Cerebellar nuclear complex (tissue), 1 donor: ENCODE data around the gene TRANK1.
A peak's percentile ranks its signal among the peaks of the same experiment; 100 is the strongest.
"Not testable (repeated sequence)": the region's sequence is repeated elsewhere in the genome, so short reads cannot be mapped to it uniquely, and the experiment has no call there.

ENCODE experiments used
- DNase-seq, 2 experiments: peaks; one replicate each; lab custom pipeline; 2025; lab: John Stamatoyannopoulos, UW

TRANK1 gene

DNA sequence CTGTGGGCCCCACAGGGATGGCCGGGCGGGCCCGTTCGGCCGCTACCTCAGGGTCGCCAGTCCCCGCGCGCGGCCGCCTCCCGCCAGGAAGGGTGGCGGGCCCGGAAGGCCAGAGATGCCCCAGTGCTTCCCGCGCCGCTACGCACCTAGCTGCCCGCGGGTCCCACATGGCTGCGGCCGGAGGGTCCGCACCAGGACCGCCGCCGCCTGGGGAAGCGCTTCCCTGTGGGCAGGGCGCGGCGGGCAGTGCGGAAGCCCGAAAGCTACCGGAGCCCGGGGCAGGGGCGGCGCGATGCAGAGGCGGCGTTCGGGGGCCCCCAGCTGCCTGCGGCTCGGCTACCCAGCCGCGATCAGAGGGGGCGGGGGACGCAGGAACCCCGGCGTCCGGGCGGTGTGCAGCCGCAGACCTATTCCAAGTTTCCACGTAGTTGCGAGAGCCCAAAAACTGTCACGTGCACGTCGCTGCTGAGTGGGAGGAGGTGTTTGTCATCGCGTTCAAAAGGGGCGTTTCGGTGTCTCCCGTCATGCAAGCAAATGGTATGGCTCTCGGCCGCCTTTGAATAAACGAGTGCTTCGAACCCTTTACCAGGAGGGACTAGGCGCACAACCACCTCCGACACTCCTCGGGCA, at the start of gene TRANK1:
TRANK1 (minus strand) TSS at position 414 of the 630 bp plus-strand sequence; CDS start at position 169, 245 bp downstream.
- peak in 1 of 2 experiments; percentile 2 for DNase-seq

DNA sequence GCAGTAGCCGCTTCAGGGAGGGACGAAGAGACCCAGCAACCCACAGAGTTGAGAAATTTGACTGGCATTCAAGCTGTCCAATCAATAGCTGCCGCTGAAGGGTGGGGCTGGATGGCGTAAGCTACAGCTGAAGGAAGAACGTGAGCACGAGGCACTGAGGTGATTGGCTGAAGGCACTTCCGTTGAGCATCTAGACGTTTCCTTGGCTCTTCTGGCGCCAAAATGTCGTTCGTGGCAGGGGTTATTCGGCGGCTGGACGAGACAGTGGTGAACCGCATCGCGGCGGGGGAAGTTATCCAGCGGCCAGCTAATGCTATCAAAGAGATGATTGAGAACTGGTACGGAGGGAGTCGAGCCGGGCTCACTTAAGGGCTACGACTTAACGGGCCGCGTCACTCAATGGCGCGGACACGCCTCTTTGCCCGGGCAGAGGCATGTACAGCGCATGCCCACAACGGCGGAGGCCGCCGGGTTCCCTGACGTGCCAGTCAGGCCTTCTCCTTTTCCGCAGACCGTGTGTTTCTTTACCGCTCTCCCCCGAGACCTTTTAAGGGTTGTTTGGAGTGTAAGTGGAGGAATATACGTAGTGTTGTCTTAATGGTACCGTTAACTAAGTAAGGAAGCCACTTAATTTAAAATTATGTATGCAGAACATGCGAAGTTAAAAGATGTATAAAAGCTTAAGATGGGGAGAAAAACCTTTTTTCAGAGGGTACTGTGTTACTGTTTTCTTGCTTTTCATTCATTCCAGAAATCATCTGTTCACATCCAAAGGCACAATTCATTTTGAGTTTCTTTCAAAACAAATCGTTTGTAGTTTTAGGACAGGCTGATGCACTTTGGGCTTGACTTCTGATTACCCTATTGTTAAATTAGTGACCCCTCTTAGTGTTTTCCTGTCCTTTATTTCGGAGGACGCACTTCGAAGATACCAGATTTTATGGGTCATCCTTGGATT, 48.8 kb upstream of the TRANK1 start, which contains the start of gene MLH1:
MLH1 (plus strand) TSS at position 193 of the 958 bp plus-strand sequence; CDS start at position 223, 30 bp downstream.
- no peak for DNase-seq

DNA sequence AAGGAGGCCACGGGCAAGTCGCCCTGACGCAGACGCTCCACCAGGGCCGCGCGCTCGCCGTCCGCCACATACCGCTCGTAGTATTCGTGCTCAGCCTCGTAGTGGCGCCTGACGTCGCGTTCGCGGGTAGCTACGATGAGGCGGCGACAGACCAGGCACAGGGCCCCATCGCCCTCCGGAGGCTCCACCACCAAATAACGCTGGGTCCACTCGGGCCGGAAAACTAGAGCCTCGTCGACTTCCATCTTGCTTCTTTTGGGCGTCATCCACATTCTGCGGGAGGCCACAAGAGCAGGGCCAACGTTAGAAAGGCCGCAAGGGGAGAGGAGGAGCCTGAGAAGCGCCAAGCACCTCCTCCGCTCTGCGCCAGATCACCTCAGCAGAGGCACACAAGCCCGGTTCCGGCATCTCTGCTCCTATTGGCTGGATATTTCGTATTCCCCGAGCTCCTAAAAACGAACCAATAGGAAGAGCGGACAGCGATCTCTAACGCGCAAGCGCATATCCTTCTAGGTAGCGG, 48.0 kb upstream of the TRANK1 start, which contains the start of gene EPM2AIP1:
EPM2AIP1 (minus strand) TSS at position 326 of the 520 bp plus-strand sequence; CDS start at position 272, 54 bp downstream.
- DNase-seq = no peak

DNA sequence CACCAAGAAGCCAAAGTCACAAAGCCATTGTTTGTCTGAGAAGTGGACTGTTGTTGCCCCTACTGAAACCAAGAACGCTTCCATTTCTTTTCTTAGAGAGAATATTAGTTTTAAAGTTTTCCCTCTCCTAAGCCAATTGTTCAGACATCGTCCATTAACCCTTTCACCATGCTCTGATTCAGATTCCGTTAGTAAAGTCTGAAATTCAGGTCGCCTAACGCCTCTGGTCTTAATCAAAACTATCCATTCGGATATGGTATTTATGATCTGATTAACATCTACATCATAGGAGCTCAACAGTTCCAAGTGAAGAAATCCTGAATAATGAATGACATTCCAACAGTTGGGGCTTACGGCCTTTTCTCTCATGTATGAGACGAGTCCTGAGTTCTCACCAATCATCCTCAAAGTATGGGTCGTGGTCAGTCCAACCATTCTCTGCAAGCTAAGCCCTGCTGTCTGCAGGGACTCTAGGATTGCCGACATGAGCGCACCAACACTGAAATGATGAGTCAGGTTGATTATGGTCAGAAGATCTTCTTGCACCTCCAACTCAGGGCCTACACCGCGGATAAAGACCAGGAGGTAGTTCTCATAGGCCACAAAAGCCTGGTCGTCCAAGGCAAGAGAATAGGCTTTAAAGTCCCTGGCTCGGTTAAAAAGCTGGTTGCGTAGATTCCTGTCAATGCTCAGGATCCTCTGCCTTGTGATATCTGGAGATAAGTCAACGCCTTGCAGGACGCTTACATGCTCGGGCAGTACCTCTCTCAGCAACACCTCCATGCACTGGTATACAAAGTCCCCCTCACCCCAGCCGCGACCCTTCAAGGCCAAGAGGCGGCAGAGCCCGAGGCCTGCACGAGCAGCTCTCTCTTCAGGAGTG, 47.3 kb upstream of the TRANK1 start:
- no peak for DNase-seq

DNA sequence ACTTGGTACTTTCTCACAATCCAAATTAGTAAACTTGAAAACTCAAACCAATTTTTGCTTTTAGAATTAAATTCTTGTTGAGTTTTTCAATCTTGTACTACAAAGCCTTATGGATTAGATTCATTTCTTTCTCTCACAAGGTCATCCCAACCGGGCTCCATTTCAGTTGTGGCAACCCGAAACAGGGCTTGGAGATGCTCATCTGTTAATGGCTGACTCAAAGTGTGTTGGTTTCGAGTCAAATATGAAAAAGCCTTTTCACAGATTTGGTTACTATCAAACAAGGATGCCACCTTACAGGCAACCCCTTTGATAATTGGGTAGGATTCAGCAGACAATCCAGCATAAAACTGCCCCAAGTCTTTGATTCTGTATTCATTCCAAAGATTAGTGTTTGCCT, 46.3 kb upstream of the TRANK1 start:
- DNase-seq = no peak

DNA sequence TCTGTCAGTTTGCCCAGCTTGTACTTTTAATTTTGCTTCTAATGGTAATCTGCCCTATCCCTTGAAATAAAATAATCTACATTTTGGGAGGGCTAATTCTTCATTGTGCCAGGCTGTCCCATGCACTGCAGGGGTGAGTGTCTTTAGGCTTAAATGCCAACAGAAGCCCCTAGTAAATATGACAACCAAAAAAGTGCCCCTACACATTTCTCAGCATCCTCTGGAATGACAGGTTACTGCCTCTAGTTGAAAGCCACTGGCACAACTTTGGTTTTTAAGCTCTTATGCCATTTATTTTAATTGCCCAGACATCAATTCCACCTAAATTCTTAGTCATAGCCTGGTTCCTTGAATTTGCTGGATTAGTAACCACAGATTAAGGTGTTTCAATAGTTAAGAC, 44.7 kb upstream of the TRANK1 start:
- DNase-seq = no peak

DNA sequence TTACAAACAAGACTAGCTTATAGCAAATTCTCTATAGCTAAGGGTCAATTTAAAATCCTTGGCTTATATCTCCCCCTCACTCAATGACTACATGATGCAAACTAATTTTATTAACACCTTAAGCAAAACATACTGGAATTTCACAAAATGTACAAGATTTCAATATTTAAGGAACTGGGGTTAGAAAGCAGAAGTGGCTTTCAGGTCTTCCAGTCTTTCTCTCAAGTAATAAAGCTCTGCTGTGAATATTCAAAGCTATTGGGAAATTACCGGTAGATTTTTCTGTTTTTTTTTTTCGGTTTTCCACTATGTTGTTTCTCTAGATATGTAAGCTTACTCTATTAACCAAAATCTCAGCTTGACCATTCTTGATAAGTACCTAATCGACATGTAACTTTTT, 44.2 kb upstream of the TRANK1 start:
- DNase-seq = no peak

DNA sequence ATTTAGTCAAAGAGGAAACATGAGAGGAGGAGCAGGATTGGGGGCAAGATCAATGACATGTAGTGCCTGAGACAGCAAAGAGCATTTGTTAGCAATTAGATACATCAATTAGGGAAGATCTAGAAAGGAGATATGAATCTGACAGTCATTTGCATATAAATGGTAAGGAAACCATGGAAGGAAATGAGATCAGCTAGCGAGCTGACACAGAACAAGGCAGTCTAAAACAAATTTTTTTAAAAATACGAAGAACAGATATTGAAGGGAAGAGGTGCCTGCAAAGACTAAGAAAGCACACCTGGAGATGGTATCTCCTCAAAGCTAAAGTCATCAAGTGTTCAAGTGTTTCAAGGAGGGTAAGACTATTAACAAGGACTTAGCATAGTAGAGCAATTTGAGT, 43.5 kb upstream of the TRANK1 start:
- DNase-seq = no peak

DNA sequence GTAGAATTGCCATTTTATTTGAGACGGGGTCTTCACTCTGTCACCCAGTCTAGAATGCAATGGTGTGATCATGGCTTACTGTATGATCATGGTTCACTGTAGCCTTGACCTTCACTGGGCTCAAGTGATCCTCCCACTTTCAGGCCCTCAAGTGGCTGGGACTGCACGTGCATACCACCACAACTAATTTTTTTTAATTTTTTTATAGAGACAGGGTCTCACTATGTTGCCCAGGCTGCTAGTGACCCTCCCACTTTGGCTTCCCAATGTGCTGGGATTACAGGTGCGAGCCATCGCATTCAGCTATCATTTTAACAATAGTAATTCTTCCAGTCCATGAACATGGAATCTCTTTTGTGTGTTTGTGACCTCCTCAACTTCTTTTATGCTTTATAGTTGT, 36.2 kb upstream of the TRANK1 start:
- no peak for DNase-seq

DNA sequence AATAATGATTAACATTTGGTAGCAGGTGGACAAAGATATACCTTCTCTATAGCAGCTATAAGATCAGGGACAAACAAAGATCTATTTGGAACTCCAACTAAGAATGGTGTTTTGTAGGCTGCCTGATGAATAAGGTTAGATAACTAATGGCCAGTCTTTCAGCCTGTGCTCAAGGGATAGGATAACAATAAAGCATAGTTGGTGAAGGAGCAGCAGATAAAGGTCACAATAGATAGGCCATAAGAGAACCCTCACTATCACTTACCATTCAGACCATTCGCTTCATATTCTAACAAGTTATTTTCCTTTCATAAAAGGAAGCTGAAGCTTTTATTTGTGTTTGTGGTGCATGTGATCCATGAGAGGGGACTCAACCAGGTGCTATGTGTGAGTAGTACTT, 28.3 kb upstream of the TRANK1 start:
- no peak for DNase-seq

DNA sequence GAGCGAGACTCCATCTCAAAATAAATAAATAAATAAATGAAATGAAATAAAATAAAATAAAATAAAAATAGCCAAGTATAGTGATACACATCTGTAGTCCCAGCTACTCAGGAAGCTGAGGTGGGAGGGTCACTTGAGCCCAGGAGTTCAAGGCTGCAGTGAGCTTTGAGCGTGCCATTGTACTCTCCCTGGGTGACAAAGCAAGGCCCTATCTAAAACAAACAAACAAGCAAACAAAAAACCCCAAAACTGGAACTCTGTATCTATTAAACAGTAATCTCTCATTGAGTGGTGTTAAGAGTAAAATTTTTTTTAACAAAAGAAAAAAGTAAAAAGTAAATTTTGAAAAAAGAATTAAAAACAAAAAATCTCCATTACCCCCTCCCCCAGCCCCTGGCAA, 27.3 kb upstream of the TRANK1 start:
- DNase-seq = no peak

DNA sequence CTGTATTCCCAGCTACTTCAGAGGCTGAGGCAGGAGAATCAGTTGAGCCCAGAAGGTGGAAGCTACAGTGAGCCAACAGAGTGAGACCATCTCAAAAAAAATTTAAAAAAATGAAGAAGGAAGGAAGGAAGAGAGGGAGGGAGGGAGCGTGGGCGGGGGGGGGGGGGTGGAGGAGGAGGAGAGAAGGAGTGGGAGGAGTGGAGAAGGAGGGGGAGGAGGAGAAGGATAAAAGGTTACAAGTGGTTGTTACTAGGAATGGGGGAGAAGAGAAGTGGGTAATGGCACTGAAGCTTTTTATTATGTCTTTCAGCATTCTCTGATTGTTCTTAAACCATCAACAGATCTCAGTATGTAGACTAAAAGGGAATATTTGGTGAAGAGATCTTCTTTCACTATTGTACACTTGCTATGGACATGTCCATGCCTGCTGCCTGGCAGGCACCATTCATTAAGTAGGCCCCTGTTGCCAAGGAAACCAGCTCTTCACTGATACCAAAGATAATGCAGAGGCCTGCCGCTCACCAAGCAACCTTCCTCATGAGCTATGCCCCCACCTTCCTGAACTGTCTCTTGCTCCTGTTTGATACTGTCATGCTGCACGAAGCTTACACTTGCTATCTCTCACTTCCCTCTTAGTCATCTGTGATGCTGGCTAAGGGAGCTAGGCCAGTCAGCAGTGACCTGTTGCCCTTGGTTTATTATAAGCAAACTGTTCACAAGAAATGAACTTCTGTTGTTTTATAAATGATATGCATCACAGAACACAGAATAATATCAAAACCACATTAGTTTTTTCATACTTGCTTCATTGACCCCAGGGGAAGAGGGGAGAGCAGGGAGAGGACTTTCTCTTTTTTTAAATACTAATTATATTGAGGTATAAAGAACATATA, 24.9 kb upstream of the TRANK1 start:
- DNase-seq = no peak

DNA sequence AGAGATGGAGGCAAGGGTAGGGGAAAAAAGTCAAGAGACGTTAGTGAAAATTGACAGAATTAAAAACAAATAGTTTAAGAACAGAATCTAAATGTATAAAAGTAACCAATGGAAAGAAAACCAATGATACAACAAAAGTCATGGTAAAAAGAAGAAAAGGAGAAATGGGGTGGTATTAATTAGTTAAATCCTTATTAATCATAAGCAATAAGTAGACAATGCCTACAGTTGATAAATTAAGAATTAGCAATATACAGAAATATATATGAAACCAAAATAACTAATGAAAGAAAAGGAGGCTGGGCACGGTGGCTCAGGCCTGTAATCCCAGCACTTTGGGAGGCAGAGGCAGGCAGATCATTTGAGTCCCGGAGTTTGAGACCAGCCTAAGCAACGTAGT, 24.2 kb upstream of the TRANK1 start:
- DNase-seq = no peak

DNA sequence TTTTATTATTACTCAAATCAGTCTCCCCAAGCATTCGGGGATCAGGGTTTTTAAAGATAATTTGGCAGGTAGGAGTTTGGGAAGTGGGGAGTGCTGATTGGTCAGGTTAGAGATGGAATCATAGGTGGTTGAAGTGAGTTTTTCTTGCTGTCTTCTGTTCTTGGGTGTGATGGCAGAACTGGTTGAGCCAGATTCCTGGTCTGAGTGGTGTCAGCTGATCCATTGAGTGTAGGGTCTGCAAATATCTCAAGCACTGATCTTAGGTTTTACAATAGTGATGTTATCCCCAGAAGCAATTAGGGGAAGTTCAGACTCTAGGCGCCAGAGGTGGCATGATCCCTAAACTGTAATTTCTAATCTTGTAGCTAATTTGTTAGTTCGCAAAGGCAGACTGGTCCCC, 20.6 kb upstream of the TRANK1 start:
- DNase-seq = no peak

DNA sequence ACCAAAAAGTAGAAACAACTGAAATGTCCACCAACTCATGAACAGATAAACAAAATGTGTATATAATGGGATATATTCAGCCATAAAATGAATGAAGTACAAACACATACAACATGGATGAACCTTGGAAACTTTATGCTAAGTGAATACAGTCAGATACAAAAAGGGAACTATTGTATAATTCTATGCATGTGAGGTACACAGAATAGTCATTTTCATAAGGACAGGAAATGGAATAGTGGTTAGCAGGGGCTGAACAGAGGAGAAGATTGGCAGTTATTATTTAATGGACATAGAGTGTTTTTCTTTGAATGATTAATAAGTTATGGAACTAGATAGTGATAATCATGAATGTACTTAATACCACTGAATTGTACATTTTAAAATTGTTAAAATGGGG, 20.0 kb upstream of the TRANK1 start:
- no peak for DNase-seq

DNA sequence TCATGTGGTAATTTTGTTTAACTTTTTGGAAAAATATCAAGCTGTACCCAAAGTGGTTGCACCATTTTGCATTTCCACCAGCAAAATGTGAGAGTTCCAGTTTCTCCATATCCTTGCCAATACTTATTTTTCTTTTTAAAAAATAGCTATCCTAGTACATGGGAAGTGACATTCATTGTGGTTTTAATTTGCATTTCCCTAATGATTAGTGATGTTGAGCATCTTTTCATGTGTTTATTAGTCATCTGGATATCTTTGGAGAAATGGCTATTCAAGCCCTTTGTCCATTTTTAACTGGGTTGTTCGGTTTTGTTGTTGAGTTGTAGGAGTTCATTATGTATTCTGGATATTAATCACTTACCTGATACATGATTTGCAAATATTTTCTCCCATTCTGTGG, 19.5 kb upstream of the TRANK1 start:
- no peak for DNase-seq

DNA sequence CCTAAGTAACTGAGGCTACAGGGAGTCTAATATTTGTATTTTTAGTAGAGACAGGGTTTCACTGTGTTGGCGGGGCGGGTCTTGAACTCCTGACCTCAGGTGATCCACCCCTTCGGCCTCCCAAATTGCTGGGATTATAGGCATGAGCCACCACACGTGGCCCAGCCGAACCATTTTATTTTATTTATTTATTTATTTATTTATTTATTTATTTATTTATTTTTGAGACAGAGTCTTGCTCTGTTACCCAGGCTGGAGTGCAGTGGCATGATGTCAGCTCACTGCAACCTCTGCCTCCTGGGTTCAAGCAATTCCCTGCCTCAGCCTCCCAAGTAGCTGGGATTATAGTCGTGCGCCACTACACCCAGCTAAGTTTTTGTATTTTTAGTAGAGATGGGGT, 18.2 kb upstream of the TRANK1 start:
- DNase-seq = not testable (repeated sequence)

DNA sequence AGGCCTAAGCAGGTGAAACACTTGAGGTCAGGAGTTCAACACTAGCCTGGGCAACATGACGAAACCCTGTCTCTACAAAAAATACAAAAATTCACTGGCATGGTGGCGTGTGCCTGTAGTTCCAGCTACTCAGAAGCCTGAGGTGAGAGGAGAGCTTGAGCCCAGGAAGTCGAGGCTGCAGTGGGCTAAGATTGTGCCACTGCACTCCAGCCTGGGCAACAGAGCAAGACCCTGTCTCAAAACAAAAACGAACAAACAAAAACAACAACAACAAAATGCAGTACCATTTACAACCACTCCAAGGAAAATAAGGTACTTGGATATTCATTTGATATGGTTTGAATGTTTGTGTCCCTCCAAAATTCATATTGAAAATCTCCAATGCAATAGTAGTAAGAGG, 15.6 kb upstream of the TRANK1 start:
- no peak for DNase-seq

DNA sequence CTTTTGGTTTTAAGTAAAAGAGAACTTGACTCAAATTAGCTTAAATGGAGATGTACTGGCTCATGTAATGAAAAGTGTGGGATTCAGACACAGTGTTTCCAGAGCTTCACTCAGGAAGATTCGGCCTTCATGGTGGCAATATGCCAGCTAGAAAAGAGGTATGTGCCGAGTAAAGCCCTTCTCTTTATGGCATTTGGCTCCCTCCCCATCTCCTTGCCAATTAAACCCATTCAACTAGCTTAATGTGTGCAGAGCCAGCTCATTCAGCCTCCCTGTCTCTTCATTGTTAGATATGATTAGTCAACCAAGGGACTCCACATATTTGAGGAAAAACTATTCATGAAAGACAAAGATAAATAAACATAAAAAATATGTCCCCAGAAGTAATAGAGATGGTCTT, 15.0 kb upstream of the TRANK1 start:
- DNase-seq = no peak

DNA sequence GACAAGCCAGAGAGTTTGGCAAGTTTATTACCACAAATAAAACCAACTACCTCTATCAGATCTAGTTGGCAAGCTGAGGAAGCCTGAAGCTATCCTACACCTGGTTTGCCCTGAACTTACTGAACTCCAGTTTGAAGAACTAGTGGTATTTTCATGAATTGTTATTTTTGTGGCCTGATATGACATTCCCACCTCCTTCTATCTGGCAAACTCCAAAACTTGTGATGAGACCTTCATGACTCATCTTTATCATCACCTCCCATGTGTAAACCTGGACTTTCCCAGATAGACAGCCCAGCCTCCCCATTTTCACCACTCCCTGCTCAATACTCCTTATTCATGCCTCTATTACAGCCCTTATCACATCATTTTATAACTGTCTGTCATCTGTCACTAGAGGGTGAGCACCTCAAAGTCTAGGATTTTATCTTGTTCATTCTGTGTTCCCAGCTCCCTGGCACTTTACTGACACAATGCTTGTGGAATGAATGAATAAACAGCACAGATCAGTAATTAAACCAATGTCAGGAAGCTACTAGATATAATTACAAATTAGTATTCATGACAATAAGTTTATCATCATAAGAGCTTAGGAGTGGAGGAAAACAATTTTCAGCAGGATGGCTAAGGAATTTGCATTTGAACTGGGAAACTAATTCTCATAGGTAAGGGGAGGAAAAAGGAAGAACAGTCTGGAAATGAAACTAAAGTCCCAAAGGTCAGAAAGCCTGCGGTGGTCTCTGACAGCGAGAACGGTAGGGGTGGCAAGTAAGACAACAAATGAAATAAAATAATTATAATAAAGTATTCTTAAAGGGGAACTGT, 13.2 kb upstream of the TRANK1 start:
- DNase-seq = no peak
